Ectodermal cell (in vitro differentiated cells): Measurements from ENCODE around the gene PEMT.

Experiments
- H3K27ac ChIP-seq: 2 replicates; pipeline ENCODE4 v1.7.0; 2013; ENCODE audit warnings: mild to moderate bottlenecking, low read depth, low read length; ENCODE audit not compliant: insufficient read depth, poor library complexity, severe bottlenecking
- H3K27me3 ChIP-seq: 2 replicates; pipeline ENCODE4 v1.7.0; 2013; ENCODE audit warnings: mild to moderate bottlenecking, low read length; ENCODE audit not compliant: insufficient read depth, control insufficient read depth, poor library complexity, severe bottlenecking
- H3K36me3 ChIP-seq: one replicate; pipeline ENCODE4 v1.7.0; 2013; ENCODE audit warnings: low read length; ENCODE audit not compliant: control insufficient read depth, insufficient read depth
- H3K4me1 ChIP-seq: one replicate; pipeline ENCODE4 v1.7.0; 2013; ENCODE audit warnings: low read length; ENCODE audit not compliant: control insufficient read depth, insufficient read depth
- H3K4me3 ChIP-seq: 2 replicates; pipeline ENCODE4 v1.7.0; 2013; ENCODE audit warnings: low read depth, low read length, control low read depth; ENCODE audit not compliant: insufficient read depth
- H3K9me3 ChIP-seq: 2 replicates; pipeline ENCODE4 v1.7.0; 2013; ENCODE audit warnings: mild to moderate bottlenecking, low read length, moderate library complexity; ENCODE audit not compliant: control insufficient read depth
- WGBS, 2 experiments: methylation state at CpG; one replicate each; pipeline ENCODE4 v1.1.7; 2013; ENCODE audit warnings: missing lambda C conversion rate in 2 of 2; 5-methylcytosine and 5-hydroxymethylcytosine counted together

Gene PEMT

DNA sequence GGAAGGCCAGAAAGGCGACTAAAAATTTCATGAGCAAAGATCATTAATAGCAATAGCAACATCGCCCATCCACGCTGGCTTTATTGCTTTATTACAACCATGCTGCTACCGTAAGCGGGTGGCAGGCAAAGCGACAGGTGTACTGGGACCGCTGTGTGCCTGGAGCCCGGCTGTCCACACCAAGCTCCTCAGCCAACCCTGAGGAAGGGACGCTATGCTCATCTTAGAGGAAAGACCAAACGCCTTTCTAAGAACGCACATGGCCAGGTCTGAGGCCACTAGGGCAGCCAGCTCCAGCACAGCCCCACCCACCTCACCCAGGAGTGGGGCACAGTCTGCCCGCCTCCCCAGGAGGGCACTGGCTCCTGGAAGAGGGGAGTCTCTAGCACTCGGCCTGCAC, 28.0 kb downstream of the PEMT start:
- WGBS, 2 experiments: 94 to 96% methylated on average over 13 of the region's 13 CpGs
- Histone ChIP-seq H3K27me3 (no peaks in the 10 kb centered on the region), H3K4me3 (no peak overlapping the region), H3K27ac (no peak overlapping the region), H3K36me3 (no peaks in the 10 kb centered on the region), H3K9me3 (no peaks in the 10 kb centered on the region), H3K4me1 (peaks cover 10% of the 10 kb centered on the region)

DNA sequence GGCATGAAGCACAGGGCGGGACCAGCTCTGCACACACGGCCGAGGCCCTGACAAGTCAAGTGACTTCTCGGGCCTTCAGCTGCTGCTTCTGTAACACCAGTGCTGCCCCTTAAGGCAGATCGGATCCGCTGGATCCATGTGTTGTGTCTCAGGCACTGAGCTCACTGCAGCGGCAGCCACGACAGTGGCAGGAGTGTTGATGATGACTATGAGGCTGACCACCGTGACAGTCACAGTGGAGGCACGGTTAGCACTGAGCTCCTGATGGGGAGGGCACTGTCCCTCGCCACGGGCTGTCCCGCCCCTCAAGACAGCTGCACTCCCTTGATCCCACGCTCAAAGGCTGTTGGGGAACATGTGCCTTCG, 29.4 kb downstream of the PEMT start:
- Histone ChIP-seq H3K4me3 (no peak overlapping the region), H3K36me3 (no peaks in the 10 kb centered on the region), H3K4me1 (peaks cover 10% of the 10 kb centered on the region), H3K9me3 (no peaks in the 10 kb centered on the region), H3K27me3 (no peaks in the 10 kb centered on the region), H3K27ac (no peak overlapping the region)
- WGBS, 2 experiments: 91 to 92% methylated on average over 15 of the region's 15 CpGs

DNA sequence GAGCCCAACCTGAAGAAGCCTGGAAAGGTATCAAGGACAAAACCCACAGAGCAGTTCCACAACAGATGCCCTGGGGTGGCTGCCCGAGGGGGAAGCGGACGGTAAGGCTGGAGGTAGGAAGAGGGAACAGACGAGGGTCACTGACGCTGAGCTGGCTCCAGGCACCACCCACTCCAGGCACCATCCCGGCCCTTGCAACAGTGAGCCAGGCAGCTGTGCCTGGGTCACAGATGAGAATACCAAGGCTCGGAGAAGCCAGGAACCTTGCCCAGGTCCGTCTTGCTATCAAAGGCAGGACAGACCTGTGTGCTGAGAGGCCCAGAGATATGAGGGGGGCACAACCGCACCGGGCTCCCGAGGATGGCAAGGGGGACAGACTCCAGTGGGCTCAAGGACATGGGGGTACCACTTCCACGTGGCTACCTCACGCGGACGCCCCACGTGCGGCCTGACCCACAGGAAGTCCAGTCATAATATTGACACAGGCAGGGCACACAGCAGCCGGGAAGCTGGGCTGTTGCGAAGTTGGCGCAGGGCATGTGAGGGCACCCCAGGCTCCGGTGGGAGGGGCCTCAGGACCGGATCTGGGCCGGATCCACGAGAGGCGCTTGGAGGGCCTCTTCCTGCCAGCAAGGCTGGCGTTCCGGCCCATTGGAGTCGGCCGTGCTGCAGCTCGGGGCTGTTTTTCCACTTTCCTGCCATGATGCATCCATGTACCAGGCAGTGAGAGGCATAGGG, 29.9 kb downstream of the PEMT start:
- no peak overlapping the region for H3K27ac ChIP-seq
- H3K9me3 ChIP-seq: no peaks in the 10 kb centered on the region
- H3K4me3 ChIP-seq: no peak overlapping the region
- 95 to 96% methylated on average over 30 of the region's 30 CpGs for WGBS, 2 experiments
- no peaks in the 10 kb centered on the region for H3K27me3 ChIP-seq
- peaks cover 10% of the 10 kb centered on the region for H3K4me1 ChIP-seq
- no peaks in the 10 kb centered on the region for H3K36me3 ChIP-seq

DNA sequence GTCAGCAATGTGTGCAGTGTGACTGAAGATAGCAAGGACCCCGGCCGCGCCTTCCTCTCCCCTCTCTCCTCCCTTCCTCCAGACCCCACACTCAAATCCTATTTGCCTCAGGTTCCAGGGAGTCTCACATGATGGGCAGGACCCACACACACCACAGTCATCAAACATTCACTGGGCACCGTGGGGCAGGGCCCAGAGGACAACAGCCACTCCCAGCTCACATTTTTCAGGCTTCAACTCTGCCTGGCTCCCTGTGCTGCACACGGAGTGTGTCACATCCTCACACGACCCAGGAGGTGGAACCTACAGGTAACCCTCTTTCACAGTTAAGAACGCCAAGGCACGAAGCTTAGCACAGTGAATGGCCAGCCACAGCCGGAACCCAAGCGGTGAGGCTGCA, 30.5 kb downstream of the PEMT start:
- H3K9me3 ChIP-seq: no peaks in the 10 kb centered on the region
- peaks cover 10% of the 10 kb centered on the region for H3K4me1 ChIP-seq
- WGBS, 2 experiments: 91% methylated on average over 10 of the region's 10 CpGs
- no peak overlapping the region for H3K27ac ChIP-seq
- H3K4me3 ChIP-seq: no peak overlapping the region
- H3K36me3 ChIP-seq: no peaks in the 10 kb centered on the region
- no peaks in the 10 kb centered on the region for H3K27me3 ChIP-seq

DNA sequence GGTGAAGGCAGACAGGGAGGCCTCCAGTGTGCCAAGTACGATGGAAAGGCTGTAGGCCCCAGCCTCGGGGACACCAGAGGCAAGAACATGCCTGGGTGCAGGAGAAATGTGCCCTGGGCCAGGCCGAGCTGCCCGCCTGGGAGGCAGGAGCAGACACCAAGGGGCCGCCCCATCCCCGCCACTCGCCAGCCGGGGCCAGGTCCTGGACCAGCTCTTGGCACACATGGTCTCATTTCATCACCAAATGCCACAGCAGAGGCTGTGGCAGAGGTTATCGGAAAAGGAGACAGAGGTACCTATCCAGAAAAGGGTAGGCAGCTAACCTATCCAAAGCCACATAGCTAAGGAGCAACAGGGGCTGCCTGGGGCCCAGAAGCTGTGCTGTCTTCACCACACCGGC, 31.3 kb downstream of the PEMT start:
- no peaks in the 10 kb centered on the region for H3K27me3 ChIP-seq
- 95% methylated on average over 10 of the region's 10 CpGs for WGBS, 2 experiments
- H3K9me3 ChIP-seq: no peaks in the 10 kb centered on the region
- no peaks in the 10 kb centered on the region for H3K36me3 ChIP-seq
- no peak overlapping the region for H3K27ac ChIP-seq
- peaks cover 8% of the 10 kb centered on the region for H3K4me1 ChIP-seq
- H3K4me3 ChIP-seq: no peak overlapping the region

DNA sequence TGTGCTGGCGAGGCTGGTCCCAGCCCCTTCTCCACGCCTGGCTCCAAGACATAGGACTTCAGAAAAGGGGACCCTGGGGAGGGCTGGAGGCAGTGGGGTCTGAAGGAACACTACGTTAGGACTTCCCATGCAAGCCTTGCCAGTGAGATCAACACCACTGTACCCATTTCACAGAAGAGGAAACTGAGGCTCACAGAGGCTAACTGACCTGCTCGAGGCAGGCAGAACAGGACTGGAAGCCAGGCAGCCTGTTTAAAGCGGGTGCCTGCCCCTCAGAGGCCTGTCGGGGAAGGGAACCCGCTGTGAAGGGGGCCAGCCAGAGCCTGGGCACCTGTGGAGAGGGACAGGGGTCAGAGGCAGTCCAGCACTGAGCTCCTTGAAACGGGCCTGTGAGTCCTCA, 32.3 kb downstream of the PEMT start:
- no peaks in the 10 kb centered on the region for H3K27me3 ChIP-seq
- H3K4me1 ChIP-seq: no peaks in the 10 kb centered on the region
- no peak overlapping the region for H3K27ac ChIP-seq
- H3K36me3 ChIP-seq: no peaks in the 10 kb centered on the region
- WGBS, 2 experiments: 93 to 95% methylated on average over 8 of the region's 8 CpGs
- no peaks in the 10 kb centered on the region for H3K9me3 ChIP-seq
- no peak overlapping the region for H3K4me3 ChIP-seq

DNA sequence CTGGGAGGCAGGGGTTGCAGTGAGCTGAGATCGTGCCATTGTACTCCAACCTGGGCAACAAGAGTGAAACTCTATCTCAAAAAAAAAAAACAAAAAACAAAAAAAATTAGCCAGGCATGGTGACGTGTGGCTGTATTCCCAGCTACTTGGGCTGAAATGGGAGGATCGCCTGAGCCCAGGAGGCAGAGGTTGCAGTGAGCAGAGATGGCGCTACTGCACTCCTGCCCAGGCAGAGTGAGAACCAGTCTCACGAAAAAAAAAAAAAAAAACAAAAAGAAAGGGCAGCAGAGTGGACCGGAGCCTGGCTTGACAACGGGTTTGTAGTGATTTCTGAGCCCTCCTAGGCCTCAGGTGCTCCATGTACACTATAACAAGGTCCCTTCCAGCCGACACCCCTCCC, 33.1 kb downstream of the PEMT start:
- H3K36me3 ChIP-seq: no peaks in the 10 kb centered on the region
- no peak overlapping the region for H3K4me3 ChIP-seq
- H3K4me1 ChIP-seq: no peaks in the 10 kb centered on the region
- H3K27me3 ChIP-seq: no peaks in the 10 kb centered on the region
- WGBS, 2 experiments: 88 to 91% methylated on average over 8 of the region's 8 CpGs
- no peak overlapping the region for H3K27ac ChIP-seq
- no peaks in the 10 kb centered on the region for H3K9me3 ChIP-seq

DNA sequence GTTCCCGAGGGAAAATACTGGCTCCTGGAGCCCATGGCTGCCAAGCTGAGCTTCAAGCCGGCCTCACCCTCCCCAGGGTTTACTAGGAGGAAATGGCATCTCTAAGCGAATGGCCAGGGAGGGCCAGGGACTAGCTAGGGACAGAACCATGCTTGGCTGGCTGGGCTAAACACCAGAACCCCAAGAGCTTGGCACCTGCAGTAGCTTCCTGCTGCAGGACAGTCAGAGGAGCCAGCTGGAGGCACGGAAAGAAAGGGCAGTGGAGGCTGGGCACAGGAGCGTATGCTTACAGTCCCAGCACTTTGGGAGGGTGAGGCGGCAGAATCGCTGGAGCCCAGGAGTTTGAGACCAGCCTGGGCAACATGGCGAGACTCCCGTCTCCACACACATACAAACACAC, 33.7 kb downstream of the PEMT start:
- Histone ChIP-seq H3K27ac (no peak overlapping the region), H3K9me3 (no peaks in the 10 kb centered on the region), H3K4me3 (no peak overlapping the region), H3K27me3 (no peaks in the 10 kb centered on the region), H3K36me3 (no peaks in the 10 kb centered on the region), H3K4me1 (no peaks in the 10 kb centered on the region)
- 94% methylated on average over 9 of the region's 9 CpGs for WGBS, 2 experiments

DNA sequence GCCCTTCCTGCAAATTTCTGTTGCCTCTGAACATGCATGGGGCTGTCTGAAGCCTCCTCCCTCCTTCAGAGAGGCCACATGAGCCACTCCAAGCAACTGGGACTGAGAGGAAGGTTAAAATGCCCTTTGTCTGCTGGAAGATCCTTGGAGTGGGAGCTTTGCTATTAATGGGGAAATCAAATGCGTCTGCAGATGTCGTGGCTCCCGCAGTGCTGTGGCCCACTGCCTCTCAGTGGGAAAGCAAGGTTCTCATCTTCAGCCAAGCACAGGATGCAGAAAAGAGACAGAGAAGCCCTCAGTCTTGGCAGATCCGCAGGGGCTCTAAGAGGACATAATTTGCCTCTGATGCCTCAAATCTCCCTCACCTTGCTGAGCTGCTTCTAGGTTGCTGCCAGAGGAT, 34.8 kb downstream of the PEMT start:
- WGBS, 2 experiments: 85 to 90% methylated on average over 4 of the region's 4 CpGs
- H3K4me1 ChIP-seq: peaks cover 5% of the 10 kb centered on the region
- H3K9me3 ChIP-seq: no peaks in the 10 kb centered on the region
- no peaks in the 10 kb centered on the region for H3K36me3 ChIP-seq
- H3K27me3 ChIP-seq: no peaks in the 10 kb centered on the region
- H3K4me3 ChIP-seq: no peak overlapping the region
- no peak overlapping the region for H3K27ac ChIP-seq

DNA sequence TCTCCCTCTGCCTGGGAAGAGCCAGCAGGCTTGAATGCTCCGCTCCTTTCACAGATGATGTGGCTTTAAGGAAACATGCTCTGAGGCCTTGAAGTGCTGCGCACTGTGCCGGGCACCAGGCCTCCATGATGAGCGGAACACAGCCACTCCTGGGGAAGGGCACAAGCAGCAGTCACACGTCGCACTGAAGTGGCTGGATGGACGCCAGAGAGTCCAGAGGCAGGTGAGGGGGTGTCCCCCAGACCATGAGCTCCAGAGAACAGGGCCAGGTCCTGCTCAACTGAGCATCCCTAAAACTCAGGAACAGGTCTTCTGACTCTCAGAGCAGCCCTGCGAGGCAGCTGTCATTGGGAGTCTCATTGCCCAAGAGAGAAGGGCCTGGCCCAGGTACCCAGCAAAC, 35.6 kb downstream of the PEMT start:
- H3K27ac ChIP-seq: no peak overlapping the region
- H3K27me3 ChIP-seq: no peaks in the 10 kb centered on the region
- WGBS, 2 experiments: 95 to 96% methylated on average over 8 of the region's 8 CpGs
- peaks cover 13% of the 10 kb centered on the region for H3K4me1 ChIP-seq
- no peaks in the 10 kb centered on the region for H3K36me3 ChIP-seq
- no peak overlapping the region for H3K4me3 ChIP-seq
- H3K9me3 ChIP-seq: no peaks in the 10 kb centered on the region

DNA sequence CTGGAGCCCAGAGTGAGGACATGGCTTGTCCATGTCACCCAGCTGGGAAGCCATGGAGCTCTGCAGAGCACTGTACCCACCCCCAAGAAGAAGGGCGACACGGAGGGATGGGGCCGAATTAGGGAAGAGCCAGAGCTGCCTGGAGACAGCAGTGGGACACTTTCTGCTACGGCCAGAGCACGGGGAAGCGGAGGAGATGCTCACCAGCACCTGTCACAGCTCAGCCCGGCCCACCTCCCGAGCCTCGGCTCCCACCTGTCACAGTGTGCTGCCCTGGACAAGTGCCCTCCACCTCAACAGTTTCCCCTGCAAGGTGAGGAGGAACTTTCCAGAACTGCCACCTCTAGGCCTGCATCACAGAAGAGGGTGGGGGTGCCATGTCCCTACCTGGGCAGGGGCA, 36.4 kb downstream of the PEMT start:
- H3K9me3 ChIP-seq: no peaks in the 10 kb centered on the region
- no peak overlapping the region for H3K4me3 ChIP-seq
- WGBS, 2 experiments: 93 to 94% methylated on average over 9 of the region's 9 CpGs
- no peaks in the 10 kb centered on the region for H3K36me3 ChIP-seq
- H3K4me1 ChIP-seq: peaks cover 18% of the 10 kb centered on the region
- H3K27ac ChIP-seq: no peak overlapping the region
- H3K27me3 ChIP-seq: no peaks in the 10 kb centered on the region
